Ecto neural progenitor cell (in vitro differentiated cells): ENCODE data around the gene ZFP36L2.

Experiments
- DNase-seq: peaks from one replicate; pipeline ENCODE4 v3.0.0-alpha.2; 2018; ENCODE audit warnings: low spot score

The ZFP36L2 gene

GRCh38 chr2:43186321-43186678, 40.1 kb downstream of the ZFP36L2 start:
- no peak for DNase-seq

- DNase-seq: no peak
Measured at GRCh38 chr2:43185146-43185545, 41.3 kb downstream of the ZFP36L2 start.

- no peak for DNase-seq
Measured at GRCh38 chr2:43184339-43184895, 42.0 kb downstream of the ZFP36L2 start.

GRCh38 chr2:43183743-43184142, 42.7 kb downstream of the ZFP36L2 start:
- no peak for DNase-seq

- DNase-seq: no peak
Measured at GRCh38 chr2:43180897-43181296, 45.5 kb downstream of the ZFP36L2 start.

- DNase-seq: no peak
Measured at GRCh38 chr2:43179942-43180341, 46.5 kb downstream of the ZFP36L2 start.

GRCh38 chr2:43178602-43179542, 47.5 kb downstream of the ZFP36L2 start:
- peak; percentile 71 for DNase-seq

- no peak for DNase-seq
Measured at GRCh38 chr2:43178055-43178598, 48.3 kb downstream of the ZFP36L2 start.

GRCh38 chr2:43176449-43176848, 50.0 kb downstream of the ZFP36L2 start:
- DNase-seq: no peak

- no peak for DNase-seq
Measured at GRCh38 chr2:43175876-43176275, 50.5 kb downstream of the ZFP36L2 start.

GRCh38 chr2:43175020-43175441, 51.4 kb downstream of the ZFP36L2 start:
- DNase-seq: no peak

GRCh38 chr2:43174368-43174916, 52.0 kb downstream of the ZFP36L2 start:
- no peak for DNase-seq
